Measurements from ENCODE around the gene COPG1. TPM values are rescaled to one million over a fixed set of nuclear protein-coding genes. Genes with fewer than 3 reads are reported as not detected.

Gene COPG1
- total RNA-seq, 1 experiment from 2014 or later: 124 TPM

DNA sequence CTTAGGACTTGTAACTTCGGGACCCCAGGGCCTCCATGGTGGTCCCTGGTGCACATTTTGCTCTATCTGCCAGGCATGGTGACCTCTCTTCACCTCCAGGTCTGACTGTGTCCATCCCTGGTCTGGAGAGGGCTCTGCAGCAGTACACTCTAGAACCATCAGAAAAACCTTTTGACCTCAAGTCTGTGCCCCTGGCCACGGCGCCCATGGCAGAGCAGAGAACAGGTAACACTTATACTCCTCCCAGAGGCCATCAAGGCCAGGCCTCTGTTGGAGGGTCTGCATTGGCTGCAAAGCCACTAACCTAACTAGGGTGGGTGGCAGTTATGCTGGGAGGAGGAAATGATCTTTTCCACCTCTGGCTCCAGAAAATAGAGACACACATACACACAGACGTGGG, 19.0 kb downstream of the COPG1 start:
- no peak overlapping the region for H3K4me2 ChIP-seq (ENCODE audit: low read length)
- H2AFZ ChIP-seq (ENCODE audit: low read length): no peak overlapping the region
- H3K36me3 ChIP-seq (ENCODE audit: low read depth, low read length): peaks cover 54% of the 10 kb centered on the region
- TF ChIP-seq EZH2 (IDR thresholded peaks at IDR 0.05; ENCODE audit: low read length, unreplicated experiment) (no peak), EZH2phosphoT487 (IDR thresholded peaks at IDR 0.05; ENCODE audit: borderline replicate concordance, low read length) (no peak)
- TF ChIP-seq, protein P1, sequence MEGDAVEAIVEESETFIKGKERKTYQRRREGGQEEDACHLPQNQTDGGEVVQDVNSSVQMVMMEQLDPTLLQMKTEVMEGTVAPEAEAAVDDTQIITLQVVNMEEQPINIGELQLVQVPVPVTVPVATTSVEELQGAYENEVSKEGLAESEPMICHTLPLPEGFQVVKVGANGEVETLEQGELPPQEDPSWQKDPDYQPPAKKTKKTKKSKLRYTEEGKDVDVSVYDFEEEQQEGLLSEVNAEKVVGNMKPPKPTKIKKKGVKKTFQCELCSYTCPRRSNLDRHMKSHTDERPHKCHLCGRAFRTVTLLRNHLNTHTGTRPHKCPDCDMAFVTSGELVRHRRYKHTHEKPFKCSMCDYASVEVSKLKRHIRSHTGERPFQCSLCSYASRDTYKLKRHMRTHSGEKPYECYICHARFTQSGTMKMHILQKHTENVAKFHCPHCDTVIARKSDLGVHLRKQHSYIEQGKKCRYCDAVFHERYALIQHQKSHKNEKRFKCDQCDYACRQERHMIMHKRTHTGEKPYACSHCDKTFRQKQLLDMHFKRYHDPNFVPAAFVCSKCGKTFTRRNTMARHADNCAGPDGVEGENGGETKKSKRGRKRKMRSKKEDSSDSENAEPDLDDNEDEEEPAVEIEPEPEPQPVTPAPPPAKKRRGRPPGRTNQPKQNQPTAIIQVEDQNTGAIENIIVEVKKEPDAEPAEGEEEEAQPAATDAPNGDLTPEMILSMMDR (conservative IDR thresholded peaks at IDR 0.05; ENCODE audit: low read depth, low read length): no peak
- H3K27ac ChIP-seq (ENCODE audit: low read length): no peak overlapping the region
- ATAC-seq (no peak), DNase-seq (no peak)
- BruUV-seq (replicated peaks): no TSS peak
- no peaks in the 10 kb centered on the region for H3K79me2 ChIP-seq (ENCODE audit: low read length)
- intact Hi-C loops (cut with micrococcal nuclease): no loop called here
- no peaks in the 10 kb centered on the region for H4K20me1 ChIP-seq (ENCODE audit: low read length)
- H3K9me3 ChIP-seq (ENCODE audit: low read length): no peaks in the 10 kb centered on the region
- POLR2A ChIA-PET (ENCODE audit: unreplicated experiment): no interaction called here
- no peak overlapping the region for H3K9ac ChIP-seq (ENCODE audit: low read length)
- H3K9me2 ChIP-seq (replicated peaks; ENCODE audit: low read length): no peaks in the 10 kb centered on the region
- CTCF ChIA-PET: no interaction called here
- no peaks in the 10 kb centered on the region for H3K4me1 ChIP-seq (ENCODE audit: insufficient read depth, low read length)
- no peaks in the 10 kb centered on the region for H3F3A ChIP-seq (ENCODE audit: low read length, unreplicated experiment)
- no peak overlapping the region for H3K4me3 ChIP-seq (ENCODE audit: low read length)
- no peaks in the 10 kb centered on the region for H3K27me3 ChIP-seq (ENCODE audit: low read length)

DNA sequence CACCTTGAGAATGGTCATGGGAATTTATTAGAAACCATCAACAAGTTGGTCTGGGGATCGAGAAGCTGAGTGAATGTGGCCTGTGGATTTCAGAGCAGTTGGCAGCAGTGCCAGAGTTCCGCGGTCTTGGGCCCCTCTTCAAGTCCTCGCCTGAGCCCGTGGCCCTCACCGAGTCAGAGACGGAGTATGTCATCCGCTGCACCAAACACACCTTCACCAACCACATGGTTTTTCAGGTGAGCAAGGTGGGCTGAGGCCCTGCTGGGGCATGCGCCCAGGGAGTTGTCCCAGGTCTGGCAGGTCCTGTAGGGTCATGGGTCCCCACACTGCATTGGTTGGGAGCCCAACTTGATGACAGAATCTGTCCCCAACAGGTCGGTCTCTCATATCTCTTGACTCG, 22.3 kb downstream of the COPG1 start:
- DNase-seq: no peak
- intact Hi-C loops (cut with micrococcal nuclease): no loop called here
- H3K27ac ChIP-seq (ENCODE audit: low read length): no peak overlapping the region
- no peak overlapping the region for H3K4me3 ChIP-seq (ENCODE audit: low read length)
- no peaks in the 10 kb centered on the region for H4K20me1 ChIP-seq (ENCODE audit: low read length)
- TF ChIP-seq, protein P1 (conservative IDR thresholded peaks at IDR 0.05; ENCODE audit: low read depth, low read length): no peak
- TF ChIP-seq EZH2phosphoT487 (IDR thresholded peaks at IDR 0.05; ENCODE audit: borderline replicate concordance, low read length): no peak
- TF ChIP-seq EZH2 (IDR thresholded peaks at IDR 0.05; ENCODE audit: low read length, unreplicated experiment): no peak
- CTCF ChIA-PET: no interaction called here
- no peaks in the 10 kb centered on the region for H3K79me2 ChIP-seq (ENCODE audit: low read length)
- H3K4me2 ChIP-seq (ENCODE audit: low read length): no peak overlapping the region
- no peak overlapping the region for H2AFZ ChIP-seq (ENCODE audit: low read length)
- H3K27me3 ChIP-seq (ENCODE audit: low read length): no peaks in the 10 kb centered on the region
- H3K9me3 ChIP-seq (ENCODE audit: low read length): no peaks in the 10 kb centered on the region
- peaks cover 47% of the 10 kb centered on the region for H3K36me3 ChIP-seq (ENCODE audit: low read depth, low read length)
- no peaks in the 10 kb centered on the region for H3K9me2 ChIP-seq (replicated peaks; ENCODE audit: low read length)
- no peak overlapping the region for H3K9ac ChIP-seq (ENCODE audit: low read length)
- BruUV-seq (replicated peaks): no TSS peak
- H3F3A ChIP-seq (ENCODE audit: low read length, unreplicated experiment): no peaks in the 10 kb centered on the region
- POLR2A ChIA-PET (ENCODE audit: unreplicated experiment): no interaction called here
- no peaks in the 10 kb centered on the region for H3K4me1 ChIP-seq (ENCODE audit: insufficient read depth, low read length)
- ATAC-seq: no peak

DNA sequence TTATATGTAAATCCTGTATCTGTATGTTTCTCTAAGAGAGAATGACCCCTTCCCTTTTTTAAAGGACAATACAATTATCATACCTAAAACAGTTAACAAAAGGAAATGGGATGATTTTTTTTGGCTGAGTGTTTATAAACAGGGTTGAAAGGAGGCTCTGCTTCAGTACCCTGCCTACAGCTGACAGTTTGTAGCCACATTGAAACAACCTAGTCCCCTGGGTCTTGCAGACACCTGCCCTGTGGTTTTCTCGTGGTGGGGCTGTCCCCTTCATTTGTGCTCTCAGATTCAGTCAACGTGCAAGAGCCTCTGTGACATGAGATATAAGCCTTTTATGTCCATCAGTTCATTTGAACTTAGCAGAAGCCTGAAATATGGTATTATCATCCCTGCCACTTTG, 27.0 kb downstream of the COPG1 start:
- POLR2A ChIA-PET (ENCODE audit: unreplicated experiment): no interaction called here
- Histone ChIP-seq H3K4me2 (ENCODE audit: low read length) (no peak overlapping the region), H3K9me2 (replicated peaks; ENCODE audit: low read length) (no peaks in the 10 kb centered on the region), H3K9me3 (ENCODE audit: low read length) (no peaks in the 10 kb centered on the region), H3K36me3 (ENCODE audit: low read depth, low read length) (peaks cover 23% of the 10 kb centered on the region), H3K79me2 (ENCODE audit: low read length) (peaks cover 23% of the 10 kb centered on the region), H3K27me3 (ENCODE audit: low read length) (no peaks in the 10 kb centered on the region), H3K27ac (ENCODE audit: low read length) (no peak overlapping the region), H4K20me1 (ENCODE audit: low read length) (no peaks in the 10 kb centered on the region), H2AFZ (ENCODE audit: low read length) (no peak overlapping the region), H3K4me3 (ENCODE audit: low read length) (no peak overlapping the region), H3F3A (ENCODE audit: low read length, unreplicated experiment) (no peaks in the 10 kb centered on the region), H3K4me1 (ENCODE audit: insufficient read depth, low read length) (peaks cover 8% of the 10 kb centered on the region; the same call in 1 of the 2 replicates), H3K9ac (ENCODE audit: low read length) (no peak overlapping the region)
- intact Hi-C loops (cut with micrococcal nuclease): loop anchor here (5.0 kb wide), 1 partner anchor 36 kb away; no protein-coding TSS in a partner anchor
- BruUV-seq (replicated peaks): no TSS peak
- no peak for TF ChIP-seq EZH2 (IDR thresholded peaks at IDR 0.05; ENCODE audit: low read length, unreplicated experiment)
- TF ChIP-seq EZH2phosphoT487 (IDR thresholded peaks at IDR 0.05; ENCODE audit: borderline replicate concordance, low read length): no peak
- TF ChIP-seq, protein P1 (conservative IDR thresholded peaks at IDR 0.05; ENCODE audit: low read depth, low read length): no peak
- CTCF ChIA-PET: no interaction called here
- DNase-seq (no peak), ATAC-seq (no peak)
